NCI-H524 (cell line): Measurements from ENCODE around the gene BCL7A.
A peak's percentile ranks its signal among the peaks of the same experiment; 100 is the strongest.

Source experiments
- DNase-seq, 2 experiments: peaks; one replicate each; lab custom pipeline; 2025; lab: John Stamatoyannopoulos, UW

Gene BCL7A

DNA sequence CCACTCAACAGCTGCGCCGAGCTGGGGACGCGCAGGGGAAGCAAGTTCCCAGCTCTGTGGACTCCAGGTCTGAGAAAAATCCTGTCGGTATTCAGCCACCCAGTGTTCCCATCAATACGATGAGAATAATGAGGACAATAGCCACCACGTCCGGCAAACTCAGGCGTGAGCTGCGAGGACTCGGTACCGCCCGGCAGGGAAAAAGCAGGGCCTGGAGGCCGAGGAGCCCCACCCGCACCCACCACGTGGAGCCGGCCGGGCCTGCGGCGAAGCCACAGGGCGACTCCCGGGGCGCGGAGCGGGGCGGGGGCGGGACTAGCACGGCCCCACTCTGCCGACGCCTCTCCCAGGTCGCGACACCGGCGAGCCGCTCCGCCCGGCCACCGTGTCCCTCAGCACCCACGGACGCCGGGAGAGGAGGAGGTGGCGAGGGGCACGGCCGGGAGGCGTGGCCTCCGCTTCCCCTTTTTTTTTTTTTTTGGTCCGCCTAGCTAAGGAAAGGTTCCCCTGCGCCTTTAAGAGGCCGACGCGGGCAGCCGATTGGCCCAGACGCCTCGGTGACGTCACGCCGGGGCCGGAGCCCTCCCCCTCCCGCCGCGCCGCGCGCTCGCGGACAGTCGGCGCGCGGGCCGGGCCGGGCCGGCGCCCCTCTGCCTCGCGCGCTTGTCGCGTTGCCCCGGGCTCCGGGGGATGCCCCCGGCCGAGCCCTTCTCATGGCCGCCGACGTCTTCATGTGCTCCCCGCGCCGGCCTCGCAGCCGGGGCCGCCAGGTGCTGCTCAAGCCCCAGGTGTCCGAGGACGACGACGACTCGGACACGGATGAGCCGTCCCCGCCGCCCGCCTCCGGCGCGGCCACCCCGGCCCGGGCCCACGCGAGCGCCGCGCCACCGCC lies 56.7 kb downstream of the BCL7A start, which contains the start of gene MLXIP:
Gene MLXIP, plus strand, starts transcription at position 616 of the 892 bp plus-strand sequence. Its CDS starts 98 bp downstream, at position 714.
- peak; percentile 56 to 88 for DNase-seq

DNA sequence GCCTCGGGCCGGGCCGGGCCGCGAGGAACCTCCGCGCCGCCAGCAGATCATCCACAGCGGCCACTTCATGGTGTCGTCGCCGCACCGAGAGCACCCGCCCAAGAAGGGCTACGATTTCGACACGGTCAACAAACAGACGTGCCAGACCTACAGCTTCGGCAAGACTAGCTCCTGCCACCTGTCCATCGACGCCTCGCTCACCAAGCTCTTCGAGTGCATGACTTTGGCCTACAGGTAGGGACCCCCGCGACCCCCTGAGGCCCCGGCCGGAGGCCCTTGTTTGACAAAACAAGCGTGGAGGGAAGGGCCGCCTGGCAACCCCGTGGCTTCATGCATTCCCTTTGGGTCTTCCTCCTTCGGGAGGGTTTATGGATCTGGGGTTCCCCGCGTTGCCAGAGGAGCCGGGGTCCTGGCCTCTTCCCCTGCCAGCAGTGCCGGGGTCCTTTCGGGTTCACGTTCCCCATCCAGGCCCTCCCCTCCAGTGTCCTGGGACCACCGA lies 57.4 kb downstream of the BCL7A start:
- peak in 1 of 2 experiments; percentile 28 for DNase-seq

DNA sequence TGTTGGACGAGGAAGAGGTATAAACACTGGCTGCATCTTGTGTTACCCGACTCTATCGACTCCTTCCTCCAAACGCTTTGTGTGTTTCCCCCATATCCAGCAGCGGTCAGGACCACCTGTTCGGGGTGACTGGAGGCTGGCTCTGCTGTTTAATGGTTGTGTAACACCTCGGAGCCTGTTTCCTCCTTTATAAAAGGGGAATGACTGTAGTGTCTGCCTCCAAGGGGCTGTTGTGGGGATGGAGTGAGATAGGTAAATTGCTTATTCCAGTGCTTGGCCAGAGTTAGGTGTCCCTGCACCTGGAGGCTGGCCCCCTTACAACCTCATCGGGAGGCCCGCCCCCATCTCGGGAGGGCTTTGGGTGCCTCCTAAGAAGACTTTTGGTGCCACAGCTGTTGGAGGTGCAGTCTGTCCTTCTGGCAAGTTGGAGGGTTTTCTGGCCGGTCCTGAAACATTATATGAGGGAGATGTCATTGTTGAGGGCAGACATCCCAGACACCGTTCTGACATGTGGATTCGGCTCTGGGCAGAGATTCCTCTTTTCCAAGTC lies 57.9 kb downstream of the BCL7A start:
- peak in 1 of 2 experiments; percentile 51 for DNase-seq

DNA sequence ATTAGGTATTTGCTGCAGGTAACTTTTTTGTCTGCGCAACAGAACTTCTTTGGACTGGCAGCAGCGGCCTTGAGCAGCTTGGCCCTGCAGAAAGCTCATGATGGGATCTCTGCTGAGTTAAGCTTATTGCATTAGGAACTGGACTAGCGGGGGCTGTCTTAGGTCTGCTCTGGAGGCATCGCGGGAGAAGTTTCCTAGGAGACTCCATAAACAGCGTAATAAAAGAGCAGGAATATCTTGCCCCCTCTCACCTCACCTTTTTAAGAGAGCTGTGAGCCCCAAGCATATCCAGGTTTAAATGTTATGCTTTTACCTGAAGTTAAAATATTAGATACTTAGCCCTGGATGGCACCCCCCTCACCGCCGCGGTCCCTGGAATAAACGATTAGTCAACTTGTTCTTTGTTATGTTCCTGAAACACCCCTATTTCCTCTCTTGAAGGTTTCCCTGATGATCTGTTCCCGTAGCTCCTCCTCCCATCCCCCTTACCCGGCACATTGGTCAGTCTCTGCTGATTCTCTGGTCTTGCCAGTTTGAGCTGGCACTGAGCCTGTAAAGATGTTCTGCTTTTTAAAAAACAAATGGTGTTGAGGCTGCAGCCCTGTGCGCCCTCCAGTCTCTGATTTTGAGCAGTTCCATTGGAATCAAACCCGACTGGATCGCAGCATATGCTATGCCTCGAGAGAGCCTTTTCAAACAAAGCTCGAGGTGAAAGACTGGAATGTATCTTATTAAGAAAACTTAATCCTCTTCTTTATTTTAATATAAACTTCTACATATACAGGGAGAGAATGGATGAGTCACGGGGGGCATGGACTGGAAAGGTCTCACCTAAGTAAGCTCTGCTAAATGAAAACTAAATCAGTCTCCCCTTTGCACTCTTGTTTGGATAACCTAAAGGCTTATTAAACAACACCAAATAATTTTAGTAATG lies 58.7 kb downstream of the BCL7A start:
- peak in 1 of 2 experiments; percentile 30 for DNase-seq

DNA sequence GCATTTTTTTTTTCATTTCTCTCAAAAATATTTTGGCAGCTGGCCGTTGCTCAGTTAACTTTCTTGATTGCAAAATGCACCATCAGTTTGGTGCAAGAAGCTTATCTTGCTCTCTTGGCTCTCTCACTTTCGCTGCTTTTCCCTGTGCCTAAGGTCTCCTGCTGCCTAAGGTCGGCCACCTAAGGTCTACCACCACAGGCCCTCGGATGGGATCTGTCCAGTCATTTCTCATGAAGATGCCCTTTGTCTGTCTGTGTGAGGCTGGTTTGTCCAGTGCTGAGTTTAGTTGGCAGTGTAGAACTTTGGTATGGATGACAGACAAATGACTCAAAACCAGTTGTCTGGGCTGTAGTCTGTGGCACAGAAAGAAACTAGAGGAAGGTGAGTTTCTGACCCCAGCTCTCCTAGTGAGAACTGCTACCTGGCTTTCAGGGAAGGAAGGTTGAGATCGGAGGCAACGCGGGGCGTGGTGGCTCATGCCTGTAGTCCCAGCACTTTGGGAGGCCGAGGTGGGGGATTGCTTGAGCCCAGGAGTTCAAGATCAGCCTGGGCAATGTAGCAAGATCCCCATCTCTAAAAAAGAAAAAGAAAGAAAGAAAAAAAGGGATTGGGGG lies 59.5 kb downstream of the BCL7A start:
- DNase-seq = no peak

DNA sequence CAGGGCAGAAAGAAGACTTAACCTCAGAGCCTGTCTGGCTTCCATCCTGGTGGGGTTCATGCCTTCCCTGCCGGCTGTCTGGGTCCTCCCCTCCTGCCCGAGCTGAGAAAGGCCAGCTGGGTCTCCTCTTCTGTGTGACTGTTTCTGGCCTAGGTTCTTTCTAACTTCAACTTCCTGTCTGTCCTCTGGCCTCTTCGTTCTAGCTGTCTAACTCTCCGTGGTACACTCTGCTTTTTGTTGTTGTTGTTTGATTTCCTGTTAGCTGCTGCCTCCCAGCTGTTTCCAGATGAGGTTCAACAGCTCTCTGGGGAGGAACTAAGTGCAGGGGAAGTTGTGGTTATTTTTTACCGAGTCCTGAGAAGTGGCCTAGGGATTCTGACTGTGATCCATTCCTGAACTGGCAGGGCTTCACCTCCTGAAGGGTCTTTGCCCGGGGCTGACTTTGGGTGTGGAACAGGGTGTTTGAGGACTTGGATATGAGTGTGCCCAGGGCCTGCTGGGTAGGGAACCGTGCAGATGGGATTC lies 60.1 kb downstream of the BCL7A start:
- no peak for DNase-seq

DNA sequence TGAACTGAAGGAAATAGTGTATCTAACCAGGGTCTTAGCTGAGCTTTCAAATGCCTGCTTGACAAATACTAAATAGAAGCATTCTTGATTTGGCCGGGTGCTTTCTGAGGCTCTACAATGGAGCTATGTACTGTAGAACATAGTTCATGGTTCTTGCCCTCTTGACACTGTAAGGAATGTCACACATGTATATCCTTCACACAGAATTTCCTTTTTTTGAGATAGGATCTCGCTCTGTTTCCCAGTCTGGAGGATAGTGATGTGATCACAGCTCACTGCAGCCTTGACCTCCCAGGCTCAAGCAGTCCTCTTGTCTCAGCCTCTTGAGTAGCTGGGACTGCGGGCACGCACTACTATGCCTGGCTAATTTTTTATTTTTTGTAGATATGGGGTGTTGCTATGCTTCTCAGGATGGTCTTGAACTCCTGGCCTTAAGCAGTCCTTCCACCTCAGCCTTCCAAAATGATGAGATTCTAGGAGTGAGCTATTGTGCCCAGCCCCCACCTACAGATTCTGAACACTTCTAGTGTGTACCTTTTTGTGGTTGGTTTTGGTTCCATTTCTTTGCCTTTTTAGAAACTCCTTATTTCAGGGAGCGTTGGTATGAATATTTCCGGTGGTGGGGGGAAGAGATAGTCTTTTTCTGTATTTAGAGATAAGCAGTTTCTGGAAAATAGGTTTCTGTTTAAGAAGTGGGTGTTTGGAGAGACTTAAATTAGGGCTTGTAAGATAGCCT lies 61.1 kb downstream of the BCL7A start:
- no peak for DNase-seq

DNA sequence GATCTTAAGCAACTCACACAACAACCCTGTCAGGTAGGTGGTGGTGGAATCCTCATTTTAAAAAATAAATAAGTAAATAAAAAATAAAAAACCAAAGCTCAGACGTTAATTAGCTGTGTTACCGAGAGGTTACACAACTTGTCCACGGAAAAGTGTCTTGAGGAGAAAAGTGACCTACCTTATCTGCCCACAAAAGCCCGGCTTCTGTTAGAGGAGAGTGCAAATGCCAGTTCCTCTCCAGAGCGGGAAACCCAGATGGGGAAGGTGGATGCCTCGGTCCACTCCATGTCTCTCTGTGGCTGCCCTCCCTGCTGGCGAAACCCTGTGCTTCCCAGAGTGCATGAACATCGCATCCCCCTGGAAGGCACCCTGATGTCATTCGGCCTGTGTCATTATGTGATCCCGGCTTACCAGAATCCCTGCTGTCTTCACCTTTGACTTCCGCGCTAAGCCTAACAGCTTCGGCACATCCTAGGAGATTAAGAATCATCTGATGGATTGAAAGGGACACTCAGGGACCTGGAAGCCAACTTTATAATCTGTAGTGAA lies 63.2 kb downstream of the BCL7A start:
- no peak for DNase-seq

DNA sequence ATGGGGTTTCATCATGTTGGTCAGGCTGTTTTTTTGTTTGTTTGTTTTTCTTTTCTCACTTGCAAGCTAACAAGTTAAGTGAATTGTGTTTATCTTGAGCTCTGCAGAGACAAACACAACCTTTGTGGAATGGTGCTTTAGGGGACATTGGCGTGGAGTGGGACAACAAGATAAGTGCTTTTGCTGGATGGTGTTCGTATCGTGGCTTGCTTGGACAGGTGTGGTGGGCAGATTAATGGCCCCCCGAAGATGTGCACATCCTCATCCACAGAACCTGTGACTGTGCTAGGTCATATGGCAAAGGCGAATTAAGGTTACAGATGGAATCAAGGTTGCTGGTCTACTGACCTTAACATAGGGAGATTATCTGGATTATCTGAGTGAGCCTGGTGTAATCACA lies 63.9 kb downstream of the BCL7A start:
- no peak for DNase-seq

DNA sequence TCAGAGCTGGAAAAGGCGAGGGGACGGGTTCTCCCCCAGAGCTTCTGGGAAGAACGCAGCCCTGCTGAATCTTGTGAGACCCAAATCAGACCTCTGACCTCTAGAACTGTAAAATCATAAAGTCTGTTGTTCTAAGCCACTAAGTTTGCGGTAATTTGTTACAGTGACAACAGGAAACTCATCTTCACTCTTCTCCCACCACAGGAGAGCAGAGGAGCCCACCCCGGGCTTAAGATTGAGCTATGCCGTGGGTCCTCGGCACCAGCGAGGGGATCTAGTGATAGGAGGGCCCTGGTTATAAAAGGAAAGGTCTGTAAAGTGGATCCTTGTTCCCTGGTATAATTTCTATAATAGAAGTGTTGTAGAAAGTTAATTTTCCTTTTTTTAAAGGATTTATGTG lies 64.4 kb downstream of the BCL7A start:
- no peak for DNase-seq

DNA sequence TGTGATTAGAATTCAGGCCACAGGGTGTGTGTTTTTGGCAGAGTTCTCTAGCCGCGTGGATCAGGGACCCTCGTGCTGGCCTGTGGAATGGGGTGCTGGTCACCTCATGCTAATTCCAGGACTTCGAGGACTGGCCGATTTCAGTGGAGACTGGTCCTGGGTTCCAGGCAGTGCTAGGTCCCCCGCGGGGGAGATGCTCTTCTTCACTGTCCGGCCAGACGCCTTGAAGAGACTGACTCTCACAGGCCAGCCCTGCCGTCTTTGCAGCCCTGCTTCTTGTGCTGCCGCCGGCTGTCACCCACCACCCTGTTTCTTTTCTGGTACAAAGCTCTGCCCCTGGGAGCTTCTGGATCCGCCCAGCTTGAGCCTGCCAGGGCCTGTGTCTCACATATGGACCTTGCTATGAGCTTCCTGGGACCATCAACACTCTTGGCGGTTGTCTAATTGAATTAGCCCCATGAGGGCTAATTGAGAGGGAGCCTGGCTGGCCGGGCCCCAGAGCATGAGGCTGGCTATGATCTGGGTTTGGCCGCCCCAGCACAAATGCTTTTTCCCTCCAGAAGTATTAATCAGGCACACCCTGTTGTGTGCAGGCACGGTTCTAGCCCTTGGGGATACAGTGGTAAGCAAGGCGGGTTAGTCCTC lies 65.1 kb downstream of the BCL7A start:
- DNase-seq = no peak

DNA sequence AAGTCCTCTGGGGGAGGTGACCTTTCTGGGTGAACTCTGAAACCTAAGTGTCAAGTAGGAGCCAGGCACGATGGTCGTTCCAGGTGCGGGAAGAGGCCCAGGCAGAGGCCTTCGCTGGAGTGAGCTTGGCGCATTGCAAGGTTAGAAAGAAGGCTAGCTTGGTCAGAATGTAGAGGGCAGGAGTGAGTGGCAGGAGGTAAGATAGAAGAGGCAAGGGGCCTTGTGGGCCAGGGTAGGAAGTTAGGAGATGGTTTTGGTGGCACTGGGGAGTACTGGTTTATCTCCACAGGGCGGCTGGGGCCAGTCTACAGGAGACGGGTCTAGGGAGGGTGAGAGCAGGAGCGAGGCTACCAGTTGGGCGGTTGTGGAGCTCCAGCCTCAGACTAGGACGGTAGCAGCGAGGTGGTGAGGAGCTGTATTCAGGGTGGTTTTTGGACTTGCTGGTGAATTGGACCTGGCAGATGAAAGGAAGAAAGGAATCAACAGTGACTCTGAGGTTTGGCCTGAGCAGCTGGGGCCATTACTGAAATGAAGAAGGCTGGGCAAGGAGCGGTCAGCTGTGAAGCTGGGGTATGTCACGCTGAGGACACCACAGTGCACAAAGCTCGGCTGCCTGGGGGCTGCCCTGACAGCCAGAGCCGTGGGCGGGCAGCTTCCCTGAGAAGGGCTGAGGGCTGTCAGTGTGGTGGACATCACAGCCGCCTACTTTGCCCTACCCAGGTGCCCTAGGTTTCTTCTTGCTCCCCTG lies 65.9 kb downstream of the BCL7A start:
- no peak for DNase-seq

DNA sequence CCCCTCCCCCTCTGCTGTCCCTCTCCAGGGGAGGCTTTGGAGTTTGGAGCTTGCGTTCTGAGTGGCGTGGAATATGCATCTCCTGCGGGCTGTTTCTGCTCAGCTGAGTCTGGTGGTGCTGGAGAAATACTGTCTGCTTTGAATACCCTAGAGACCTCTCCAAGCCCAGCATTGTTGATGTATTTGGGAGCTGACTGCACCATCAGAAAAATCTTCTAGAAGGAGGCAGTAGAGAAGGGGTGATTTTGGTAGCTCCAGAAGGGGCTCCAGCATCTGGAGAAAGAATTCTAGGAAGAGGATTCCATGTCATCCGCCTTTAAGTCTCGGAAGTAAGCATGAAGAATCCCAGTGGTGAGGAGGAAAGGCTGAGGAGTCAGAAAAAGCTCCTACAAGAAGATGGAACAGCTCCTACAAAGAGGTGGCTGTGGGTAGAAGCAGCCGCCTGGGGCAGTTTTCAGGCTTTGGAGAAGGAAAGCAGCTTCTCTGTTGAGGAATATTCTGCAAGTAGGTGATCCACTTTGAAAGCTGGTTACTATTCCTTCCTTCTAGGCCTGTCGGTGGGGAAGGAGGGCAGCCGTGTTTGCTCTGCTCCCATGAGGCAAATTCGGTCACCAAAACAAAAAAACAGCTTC lies 66.6 kb downstream of the BCL7A start:
- no peak for DNase-seq

DNA sequence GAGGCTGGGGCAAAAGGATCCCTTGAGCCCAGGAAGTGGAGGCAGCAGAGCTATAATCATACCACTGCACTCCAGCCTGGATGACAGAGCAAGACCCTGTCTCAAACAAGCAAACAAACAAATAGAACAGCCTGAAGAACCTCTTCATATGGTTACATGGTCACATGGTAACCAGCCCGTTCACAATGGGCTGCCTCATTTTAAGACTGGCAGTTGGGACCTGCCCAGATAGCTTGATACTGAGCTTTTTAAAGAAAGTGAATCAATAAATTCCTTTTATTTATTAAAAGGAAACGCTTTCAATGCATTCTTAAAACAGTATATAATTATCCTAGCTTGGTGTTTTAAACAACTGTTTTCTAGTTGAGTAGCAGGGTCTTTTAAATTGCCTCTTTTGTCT lies 67.4 kb downstream of the BCL7A start:
- no peak for DNase-seq

DNA sequence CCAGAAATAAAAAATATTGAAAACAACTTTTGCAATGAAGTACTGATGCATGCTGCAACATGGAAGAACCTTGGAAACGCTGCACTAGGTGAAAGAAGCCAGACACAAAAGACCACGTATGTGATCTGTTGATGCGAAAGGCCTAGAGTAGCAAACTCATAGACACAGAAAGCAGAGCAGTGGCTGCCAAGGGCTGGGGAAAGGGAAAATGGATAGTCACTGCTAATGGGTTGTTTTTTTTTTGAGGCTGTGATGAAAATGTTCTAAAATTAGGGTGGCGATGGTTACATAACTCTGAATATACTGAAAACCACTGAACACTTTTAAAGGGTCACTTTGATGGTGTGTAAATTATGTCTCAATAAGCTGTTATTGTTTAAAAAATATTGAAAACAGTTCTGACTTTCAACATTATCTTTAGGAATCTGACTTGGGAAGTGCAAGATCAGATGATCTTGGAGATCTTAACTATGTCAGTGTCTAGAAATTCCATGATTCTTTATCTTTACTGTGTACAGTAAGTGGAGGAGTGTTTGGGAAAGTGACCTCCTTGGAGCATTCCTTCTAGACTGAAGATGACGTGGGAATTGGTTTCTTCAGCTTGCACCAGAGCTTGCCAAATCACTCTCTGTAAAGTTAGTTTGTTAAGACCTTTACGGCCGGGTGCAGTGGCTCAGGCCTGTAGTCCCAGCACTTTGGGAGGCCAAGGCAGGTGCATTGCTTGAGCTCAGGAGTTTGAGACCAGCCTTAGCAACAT lies 69.3 kb downstream of the BCL7A start:
- no peak for DNase-seq

DNA sequence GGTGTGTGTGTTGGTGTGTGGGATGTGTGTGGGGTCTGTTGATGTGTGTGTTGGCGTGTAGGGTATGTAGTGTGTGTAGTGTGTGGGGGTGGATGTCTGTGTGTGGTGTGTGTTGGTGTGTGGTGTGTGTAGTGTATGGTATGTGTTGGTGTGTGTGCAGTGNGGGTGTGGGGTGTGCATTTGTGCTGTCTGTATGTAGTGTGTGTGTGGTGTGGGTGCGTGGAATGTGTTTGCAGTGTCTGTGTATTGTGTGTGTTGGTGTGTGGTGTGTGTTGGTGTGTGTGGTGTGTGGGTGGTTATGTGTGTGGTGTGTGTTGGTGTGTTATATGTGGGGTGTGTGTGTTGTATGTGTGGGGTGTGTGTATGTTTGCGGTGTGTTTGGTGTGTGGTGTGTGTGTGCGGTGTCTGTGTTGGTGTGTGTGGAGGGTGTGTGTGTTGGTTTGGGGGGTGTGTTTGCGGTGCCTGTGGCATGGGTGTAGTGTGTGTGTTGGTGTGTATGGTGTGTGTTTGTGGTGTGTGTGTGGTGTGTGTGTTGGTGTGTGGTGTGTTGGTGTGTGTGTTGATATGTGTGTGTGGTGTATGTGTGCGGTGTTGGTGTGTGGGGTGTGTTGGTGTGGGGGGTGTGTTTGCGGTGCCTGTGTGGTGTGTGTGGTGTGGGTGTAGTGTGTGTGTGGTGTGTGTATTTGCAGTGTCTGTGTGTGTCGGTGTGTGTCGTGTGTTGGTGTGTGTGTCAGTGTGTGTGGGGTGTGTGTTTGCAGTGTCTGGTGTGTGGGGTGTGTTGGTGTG lies 71.6 kb downstream of the BCL7A start:
- no peak for DNase-seq

DNA sequence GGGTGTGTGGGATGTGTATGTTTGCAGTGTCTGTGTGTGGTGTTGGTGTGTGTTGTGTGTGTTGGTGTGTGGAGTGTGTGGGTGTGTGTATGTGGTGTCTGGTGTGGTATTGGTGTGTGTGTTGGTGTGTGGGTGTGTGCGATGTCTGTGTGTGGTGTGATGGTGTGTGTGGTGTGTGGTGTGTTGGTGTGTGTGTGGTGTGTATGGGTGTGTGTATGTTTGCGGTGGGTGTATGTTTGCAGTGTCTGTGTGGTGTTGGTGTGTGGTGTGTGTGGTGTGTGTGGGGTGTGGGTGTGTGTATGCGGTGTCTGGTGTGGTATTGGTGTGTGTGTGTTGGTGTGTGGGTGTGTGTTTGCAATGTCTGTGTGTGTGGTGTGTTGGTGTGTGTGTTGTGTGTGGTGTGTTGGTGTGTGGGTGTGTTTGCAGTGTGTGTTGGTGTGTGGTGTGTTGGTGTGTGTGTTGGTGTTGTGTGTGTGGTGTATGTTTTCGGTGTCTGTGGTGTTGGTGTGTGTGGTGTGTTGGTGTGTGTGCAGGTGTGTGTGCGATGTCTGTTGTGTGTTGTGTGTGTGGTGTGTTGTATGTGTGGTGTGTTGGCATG lies 72.6 kb downstream of the BCL7A start:
- no peak for DNase-seq
